ENCODE measurements around the gene SLC22A17.

- TF ChIP-seq CTCF (optimal IDR thresholded peaks at IDR 0.05 in 1 of 3, IDR thresholded peaks at IDR 0.05 in 1 of 3, conservative IDR thresholded peaks at IDR 0.05 in 1 of 3; ENCODE audit: extremely low read depth in 1 of 3, insufficient read depth in 2 of 3, low read length in 3 of 3) (no peak), EZH2 (IDR thresholded peaks at IDR 0.05; ENCODE audit: low read length) (no peak)
These were observed 36.3 kb upstream of the SLC22A17 start for GRCh38 chr14:23388996-23389395.
